ENCODE results near the gene PERCC1.

- TF ChIP-seq, protein P1, sequence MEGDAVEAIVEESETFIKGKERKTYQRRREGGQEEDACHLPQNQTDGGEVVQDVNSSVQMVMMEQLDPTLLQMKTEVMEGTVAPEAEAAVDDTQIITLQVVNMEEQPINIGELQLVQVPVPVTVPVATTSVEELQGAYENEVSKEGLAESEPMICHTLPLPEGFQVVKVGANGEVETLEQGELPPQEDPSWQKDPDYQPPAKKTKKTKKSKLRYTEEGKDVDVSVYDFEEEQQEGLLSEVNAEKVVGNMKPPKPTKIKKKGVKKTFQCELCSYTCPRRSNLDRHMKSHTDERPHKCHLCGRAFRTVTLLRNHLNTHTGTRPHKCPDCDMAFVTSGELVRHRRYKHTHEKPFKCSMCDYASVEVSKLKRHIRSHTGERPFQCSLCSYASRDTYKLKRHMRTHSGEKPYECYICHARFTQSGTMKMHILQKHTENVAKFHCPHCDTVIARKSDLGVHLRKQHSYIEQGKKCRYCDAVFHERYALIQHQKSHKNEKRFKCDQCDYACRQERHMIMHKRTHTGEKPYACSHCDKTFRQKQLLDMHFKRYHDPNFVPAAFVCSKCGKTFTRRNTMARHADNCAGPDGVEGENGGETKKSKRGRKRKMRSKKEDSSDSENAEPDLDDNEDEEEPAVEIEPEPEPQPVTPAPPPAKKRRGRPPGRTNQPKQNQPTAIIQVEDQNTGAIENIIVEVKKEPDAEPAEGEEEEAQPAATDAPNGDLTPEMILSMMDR (IDR thresholded peaks at IDR 0.05) = no peak
- TF ChIP-seq EZH2phosphoT487 (IDR thresholded peaks at IDR 0.05) = no peak
Measured at GRCh38 chr16:1447965-1448364, 17.1 kb downstream of the PERCC1 start.
